Gastroesophageal sphincter (tissue), 2 donors: ENCODE measurements around the gene NRXN3.

Experiments
- POLR2A ChIP-seq, 2 donors: fragments of 450-650 bp; IDR thresholded peaks; one replicate each; pipeline ENCODE4 v1.6.1; 2017; ENCODE audit warnings: antibody characterized with exemption in 2 of 2, mild to moderate bottlenecking in 2 of 2, moderate library complexity in 1 of 2
- POLR2AphosphoS5 ChIP-seq: sonication (generic); formaldehyde crosslinking; IDR thresholded peaks from one replicate; pipeline ENCODE4 v1.6.1; 2017; ENCODE audit warnings: antibody characterized with exemption

DNA sequence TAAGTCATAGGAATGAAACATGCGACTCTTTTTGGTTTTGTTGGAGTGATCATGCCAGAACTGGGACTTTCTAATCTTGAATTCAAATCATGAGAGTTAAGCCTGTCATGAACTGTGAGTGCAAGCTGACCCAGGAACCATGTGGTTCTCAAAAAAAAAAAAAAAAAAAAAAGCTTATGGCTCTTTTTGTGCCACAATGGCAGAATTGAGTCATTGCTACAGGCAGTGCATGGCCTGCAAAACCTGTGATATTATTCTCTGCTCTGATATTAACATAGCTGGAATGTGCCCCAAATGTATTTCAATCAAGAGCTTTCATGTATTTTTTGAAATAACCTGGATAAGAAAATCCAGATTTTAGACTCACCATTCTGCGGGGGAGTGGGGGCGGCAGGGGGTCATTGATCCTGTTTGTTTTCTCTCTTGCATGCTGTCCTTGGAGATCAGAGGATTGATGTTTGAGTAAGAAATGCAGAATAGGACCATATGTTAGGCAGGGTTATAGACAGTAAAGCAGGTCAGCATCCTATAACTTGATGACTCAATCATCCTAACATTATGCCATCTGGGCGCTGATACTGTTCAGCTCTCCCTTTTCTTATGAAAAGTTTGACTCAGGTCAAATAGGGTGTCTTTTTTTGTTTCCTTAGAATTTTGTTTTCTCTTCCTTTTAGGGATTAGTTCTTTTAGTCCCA lies 1243.7 kb downstream of the NRXN3 start:
- TF ChIP-seq POLR2A (IDR thresholded peaks at IDR 0.05) (no peak), POLR2AphosphoS5 (no peak)
